ENCODE data around the gene BRCA1. TPM values are rescaled to one million over a fixed set of nuclear protein-coding genes. Genes with fewer than 3 reads are reported as not detected.

Gene BRCA1
- total and polyA plus RNA-seq, 4 experiments from 2014 or later, result 1.1 to 6.0 (median 3.0) TPM

DNA sequence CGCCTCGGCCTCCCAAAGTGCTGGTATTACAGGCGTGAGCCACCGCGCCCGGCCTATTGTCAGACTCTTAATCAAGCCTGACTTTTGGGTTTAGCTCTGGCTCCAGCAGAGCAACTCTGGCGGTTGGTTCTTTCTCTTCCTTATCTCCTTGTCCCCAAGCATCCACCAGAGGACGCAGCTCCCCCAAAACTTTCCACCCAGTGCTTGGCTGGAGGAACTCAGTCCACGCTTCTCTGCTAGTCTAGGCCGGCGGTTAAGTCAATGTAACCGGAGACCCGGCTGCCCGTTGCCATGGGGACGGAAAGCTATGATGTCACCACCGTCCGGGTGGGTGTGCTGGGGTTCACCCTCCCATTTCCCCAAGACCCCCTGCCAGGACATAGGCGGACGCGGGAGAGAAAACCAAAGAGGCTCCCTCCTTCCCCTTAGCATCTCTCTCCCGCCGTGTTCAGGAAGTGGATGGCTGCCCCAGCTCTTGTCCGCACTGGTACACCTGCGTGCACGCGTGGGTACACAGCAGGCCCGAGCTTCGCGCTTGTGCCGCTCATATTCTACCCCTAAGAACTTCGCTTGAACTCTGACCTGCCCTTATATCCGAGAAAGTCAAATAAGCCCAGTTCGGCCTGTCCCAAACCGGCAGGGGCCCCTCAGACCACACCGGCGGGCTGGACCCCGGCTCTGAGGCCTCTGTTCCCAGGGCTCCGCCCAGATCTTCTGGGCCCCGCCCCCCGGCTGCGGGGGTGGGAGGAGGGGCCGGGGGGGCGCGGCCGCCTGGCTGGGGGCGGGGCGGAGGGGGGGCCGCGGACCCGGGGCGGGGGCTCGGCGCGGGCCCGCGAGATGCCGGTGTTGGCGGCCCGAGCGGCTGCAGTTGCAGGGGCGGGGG lies 100.5 kb downstream of the BRCA1 start, which contains the start of gene RND2:
TSS of gene RND2 (plus strand) at position 825 of the 883 bp plus-strand sequence. CDS start 117 bp downstream, outside the sequence.
- intact Hi-C loops (cut with micrococcal nuclease), result loop anchor here (1.0 to 5.0 kb wide), 3 partner anchors 146 to 458 kb away; partner anchors contain the start of gene DHX8
- peak within 1 kb of the TSS; percentile 86 to 98 (median 96) for H3K27ac Mint-ChIP-seq
- peaks cover 9 to 35% (median 27%) of the 10 kb centered on the region in 4 donors for H3K4me1 Mint-ChIP-seq
- ChIA-PET CTCF (ENCODE audit: partially characterized antibody) (interaction anchor here (0.6 to 2.8 kb wide), 14 partner anchors 13 to 459 kb away, joined by 3 to 7 read pairs (median 3); partner anchors contain the start of genes DHX8, IFI35 and RPL27), POLR2A (ENCODE audit: partially characterized antibody) (interaction anchor here (1.1 to 2.5 kb wide), 12 partner anchors 12 to 364 kb away, joined by 3 to 33 read pairs (median 8); partner anchors contain the start of genes IFI35, NBR1, RPL27 and TMEM106A)
- no peaks in the 10 kb centered on the region for H3K36me3 ChIP-seq (ENCODE audit: insufficient read depth, low read length)
- H3K4me3 ChIP-seq (ENCODE audit: low read length in 2 of 2), result peak within 1 kb of the TSS; percentile 65 to 81
- peaks cover 0 to 2% of the 10 kb centered on the region in 2 donors for H3K36me3 Mint-ChIP-seq
- H3K9me3 Mint-ChIP-seq, result no peaks in the 10 kb centered on the region
- H3K27me3 ChIP-seq (ENCODE audit: insufficient read depth, low read length), result no peaks in the 10 kb centered on the region
- no peaks in the 10 kb centered on the region for H3K9me3 ChIP-seq (ENCODE audit: control insufficient read depth in 1 of 2, low read length in 2 of 2)
- DNase-seq, result peak; percentile 79 to 90 (median 81)
- H3K27ac ChIP-seq (ENCODE audit: low read depth, low read length), result peak within 1 kb of the TSS; percentile 69
- H3K4me3 Mint-ChIP-seq, result peak within 1 kb of the TSS; percentile 87 to 95 (median 91)
- H3K4me1 ChIP-seq (ENCODE audit: insufficient read depth, low read length), result peaks cover 32% of the 10 kb centered on the region
- H3K27me3 Mint-ChIP-seq, result no peaks in the 10 kb centered on the region

DNA sequence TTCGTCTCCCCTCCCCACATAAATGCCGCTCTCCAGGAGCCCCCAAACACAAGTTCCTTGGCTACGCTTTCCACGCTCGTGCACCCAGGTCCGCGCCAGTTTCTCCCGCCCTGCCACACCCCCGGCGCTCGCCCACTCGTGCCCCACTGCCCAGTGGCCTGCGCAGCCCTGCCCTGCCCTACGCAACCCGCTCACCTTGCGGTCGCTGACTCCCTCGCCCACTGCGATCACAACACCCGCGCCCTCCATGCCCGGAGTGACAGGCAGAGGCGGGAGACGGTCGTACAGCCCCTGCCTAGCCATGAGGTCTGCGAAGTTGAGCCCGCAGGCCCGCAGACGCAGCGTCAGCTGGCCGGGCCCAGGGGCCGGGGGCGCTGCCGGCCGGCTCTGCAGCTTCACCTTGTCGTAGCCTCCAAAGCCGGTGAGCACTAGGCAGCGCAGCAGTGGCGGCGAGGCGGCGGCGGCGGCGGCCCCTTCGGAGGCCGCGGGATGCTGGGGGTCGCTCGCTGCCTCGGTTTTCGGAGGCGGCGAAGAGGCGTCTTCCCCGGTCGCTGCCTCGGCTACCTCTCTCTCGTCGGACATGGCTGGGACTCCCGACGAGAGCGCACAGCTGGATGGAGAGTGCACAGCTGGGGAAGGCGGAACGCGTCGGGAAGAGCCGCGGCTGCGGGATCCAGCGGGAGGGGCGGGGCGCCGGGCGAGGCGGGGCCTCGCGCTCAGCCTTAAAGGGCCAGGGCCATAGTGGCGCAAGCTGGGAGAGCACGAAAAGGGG lies 103.2 kb downstream of the BRCA1 start, which contains the start of gene VAT1:
TSS of gene VAT1 (minus strand) at position 645 of the 772 bp plus-strand sequence. CDS start at position 582, 63 bp downstream.
- Mint-ChIP-seq H3K4me3 (peak within 1 kb of the TSS; percentile 90 to 94 (median 91)), H3K9me3 (no peaks in the 10 kb centered on the region), H3K27me3 (no peaks in the 10 kb centered on the region), H3K4me1 (peaks cover 23 to 54% (median 40%) of the 10 kb centered on the region in 4 donors), H3K36me3 (peaks cover 0 to 3% of the 10 kb centered on the region in 2 donors), H3K27ac (peak within 1 kb of the TSS; percentile 80 to 92 (median 86))
- ChIA-PET CTCF (ENCODE audit: partially characterized antibody) (interaction anchor here (1.1 kb wide), 2 partner anchors 15 to 312 kb away, joined by 3 read pairs; partner anchors contain the start of gene IFI35), POLR2A (ENCODE audit: partially characterized antibody) (interaction anchor here (0.7 to 5.2 kb wide), 13 partner anchors 9 to 367 kb away, joined by 3 to 26 read pairs (median 4); partner anchors contain the start of genes IFI35, NBR1, RPL27 and TMEM106A)
- Histone ChIP-seq H3K27me3 (ENCODE audit: insufficient read depth, low read length) (no peaks in the 10 kb centered on the region), H3K36me3 (ENCODE audit: insufficient read depth, low read length) (no peaks in the 10 kb centered on the region), H3K4me3 (ENCODE audit: low read length in 2 of 2) (peak within 1 kb of the TSS; percentile 47 to 73), H3K4me1 (ENCODE audit: insufficient read depth, low read length) (peaks cover 45% of the 10 kb centered on the region), H3K27ac (ENCODE audit: low read depth, low read length) (peak within 1 kb of the TSS; percentile 68), H3K9me3 (ENCODE audit: control insufficient read depth in 1 of 2, low read length in 2 of 2) (no peaks in the 10 kb centered on the region)
- intact Hi-C loops (cut with micrococcal nuclease), result loop anchor here (1.0 to 5.0 kb wide), 3 partner anchors 24 to 315 kb away; partner anchors contain the start of genes BRCA1 and RPL27
- peak; percentile 48 to 65 (median 56) for DNase-seq

DNA sequence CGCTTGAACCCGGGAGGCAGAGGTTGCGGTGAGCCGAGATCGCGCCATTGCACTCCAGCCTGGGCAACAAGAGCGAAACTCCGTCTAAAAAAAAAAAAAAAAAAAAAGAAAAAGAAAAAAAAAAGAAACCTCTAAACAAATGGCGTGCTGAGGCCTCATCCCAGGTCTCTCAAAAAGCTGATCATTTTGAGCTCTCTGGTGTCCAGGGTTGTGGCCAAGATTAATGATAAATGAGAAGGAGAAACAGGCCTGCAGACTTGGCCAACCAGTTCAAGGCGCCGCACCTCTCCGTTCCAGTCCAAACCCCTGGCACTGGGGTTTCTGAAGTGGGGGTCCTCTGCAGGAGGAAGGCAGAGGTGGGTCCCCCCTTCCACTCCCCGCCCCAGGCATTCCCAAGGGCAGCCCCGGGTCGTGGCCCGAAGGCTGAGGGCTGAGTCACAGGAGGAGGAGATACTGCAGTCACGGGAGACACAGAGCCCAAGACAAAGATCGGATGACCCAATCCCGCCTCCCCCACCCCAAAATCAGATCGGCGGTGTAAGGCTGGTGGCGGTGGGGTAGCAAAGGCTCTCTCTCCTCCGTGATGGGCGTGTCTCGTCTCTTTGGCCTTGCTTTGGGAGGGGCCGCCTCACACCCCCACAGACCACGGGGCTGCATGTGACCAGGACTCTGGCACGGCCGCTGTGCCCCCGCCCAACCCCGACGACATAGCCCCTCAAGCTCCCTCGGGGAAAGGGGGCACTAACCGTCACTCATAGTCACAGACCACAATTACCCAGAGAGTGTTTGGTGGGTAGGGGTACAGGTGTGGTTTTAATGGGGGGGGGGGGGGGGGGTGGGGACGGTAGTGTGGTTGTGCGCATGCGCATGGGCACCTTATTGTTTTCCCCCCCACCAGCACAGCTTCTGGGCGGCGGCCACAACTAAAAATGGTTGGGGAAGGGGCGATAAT lies 104.1 kb downstream of the BRCA1 start:
- peaks cover 23 to 54% (median 40%) of the 10 kb centered on the region in 4 donors for H3K4me1 Mint-ChIP-seq

DNA sequence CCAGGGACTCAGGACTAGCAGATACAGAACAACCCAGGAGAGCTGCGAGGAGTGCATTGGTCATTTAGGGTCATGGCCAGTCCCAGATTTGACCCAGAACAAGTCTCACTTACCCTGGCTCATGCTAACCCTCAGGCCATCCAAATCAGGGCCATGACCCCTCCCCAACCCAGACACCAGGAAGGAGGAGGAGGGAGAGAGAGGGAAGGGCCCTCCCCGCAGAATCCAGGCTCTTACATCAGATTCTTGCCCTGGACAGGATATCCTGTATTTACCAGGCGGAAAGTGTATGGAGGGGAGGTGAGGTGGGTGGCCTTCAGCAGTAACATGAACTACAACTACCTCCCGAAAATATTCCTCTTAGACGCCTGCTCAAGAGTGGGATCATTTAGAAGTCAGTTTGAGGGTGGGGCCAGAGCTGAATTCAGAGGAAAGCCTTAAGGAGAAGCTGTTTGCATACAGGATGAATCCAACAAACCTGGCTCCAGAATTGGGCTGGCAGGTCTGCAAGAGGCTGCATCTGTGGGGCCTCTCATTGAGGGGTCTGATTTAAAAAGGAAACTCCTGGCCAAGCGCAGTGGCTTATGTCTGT lies 105.0 kb downstream of the BRCA1 start:
- Mint-ChIP-seq H3K9me3 (no peaks in the 10 kb centered on the region), H3K4me3 (peak overlapping the region; percentile 23 to 91 (median 65)), H3K27me3 (no peaks in the 10 kb centered on the region), H3K27ac (peak overlapping the region; percentile 44 to 87 (median 79)), H3K36me3 (peaks cover 0 to 9% of the 10 kb centered on the region in 2 donors), H3K4me1 (peaks cover 23 to 55% (median 40%) of the 10 kb centered on the region in 4 donors)
- ChIA-PET POLR2A (ENCODE audit: partially characterized antibody) (interaction anchor here (5.2 kb wide), 1 partner anchor 21 kb away, joined by 26 read pairs; the partner anchor contains the start of gene RPL27), CTCF (ENCODE audit: partially characterized antibody) (interaction anchor here (0.6 to 1.6 kb wide), 2 partner anchors 22 to 40 kb away, joined by 3 to 6 read pairs; partner anchors contain the start of gene RPL27)
- Histone ChIP-seq H3K4me3 (ENCODE audit: low read length in 2 of 2) (no peak overlapping the region), H3K27me3 (ENCODE audit: insufficient read depth, low read length) (no peaks in the 10 kb centered on the region), H3K9me3 (ENCODE audit: control insufficient read depth in 1 of 2, low read length in 2 of 2) (no peaks in the 10 kb centered on the region), H3K4me1 (ENCODE audit: insufficient read depth, low read length) (peaks cover 45% of the 10 kb centered on the region), H3K36me3 (ENCODE audit: insufficient read depth, low read length) (no peaks in the 10 kb centered on the region), H3K27ac (ENCODE audit: low read depth, low read length) (no peak overlapping the region)
- intact Hi-C loops (cut with micrococcal nuclease), result loop anchor here (5.0 kb wide), 1 partner anchor 317 kb away; no protein-coding TSS in a partner anchor
- DNase-seq, result no peak

More for the DNA sequence above, 104.1 kb downstream of the BRCA1 start:
- intact Hi-C loops (cut with micrococcal nuclease), result loop anchor here (5.0 kb wide), 1 partner anchor 316 kb away; no protein-coding TSS in a partner anchor
- Mint-ChIP-seq H3K27ac (peak overlapping the region; percentile 80 to 92 (median 86)), H3K36me3 (peaks cover 0 to 4% of the 10 kb centered on the region in 2 donors), H3K4me3 (peak overlapping the region; percentile 90 to 94 (median 91)), H3K9me3 (no peaks in the 10 kb centered on the region), H3K27me3 (no peaks in the 10 kb centered on the region)
- H3K27me3 ChIP-seq (ENCODE audit: insufficient read depth, low read length), result no peaks in the 10 kb centered on the region
- peak; percentile 32 to 58 (median 38) for DNase-seq
- H3K4me3 ChIP-seq (ENCODE audit: low read length in 2 of 2), result peak overlapping the region in 1 of 2 donors; percentile 73
- peaks cover 45% of the 10 kb centered on the region for H3K4me1 ChIP-seq (ENCODE audit: insufficient read depth, low read length)
- CTCF ChIA-PET (ENCODE audit: partially characterized antibody), result interaction anchor here (0.6 to 1.6 kb wide), 3 partner anchors 23 to 313 kb away, joined by 3 to 6 read pairs (median 3); partner anchors contain the start of gene RPL27
- peak overlapping the region; percentile 68 for H3K27ac ChIP-seq (ENCODE audit: low read depth, low read length)
- H3K9me3 ChIP-seq (ENCODE audit: control insufficient read depth in 1 of 2, low read length in 2 of 2), result no peaks in the 10 kb centered on the region
- POLR2A ChIA-PET (ENCODE audit: partially characterized antibody), result interaction anchor here (0.8 to 5.2 kb wide), 11 partner anchors 8 to 368 kb away, joined by 3 to 26 read pairs (median 5); partner anchors contain the start of genes IFI35, NBR1, RPL27 and TMEM106A
- no peaks in the 10 kb centered on the region for H3K36me3 ChIP-seq (ENCODE audit: insufficient read depth, low read length)

DNA sequence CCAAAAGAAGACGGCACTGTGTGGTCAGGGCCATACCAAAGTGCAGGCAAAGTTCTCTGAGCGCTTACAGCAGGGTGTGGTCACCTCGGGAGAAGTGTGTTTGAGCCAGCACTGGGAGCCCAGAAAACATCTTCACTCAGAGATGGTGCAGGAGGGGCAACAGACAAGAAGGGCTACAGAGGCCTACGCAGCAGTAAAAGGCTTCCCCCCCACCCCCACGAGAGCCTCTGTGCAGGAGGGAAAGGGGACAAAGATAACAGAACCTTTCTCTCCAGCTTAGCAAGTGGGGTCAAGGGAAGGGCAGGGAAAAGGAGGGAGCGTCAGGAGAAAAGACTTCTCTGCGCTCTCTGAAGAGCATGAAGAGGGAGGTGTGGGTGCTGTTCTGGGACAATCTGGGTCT lies 105.7 kb downstream of the BRCA1 start:
- Mint-ChIP-seq H3K4me3 (peak overlapping the region in 7 of 8 donors; percentile 17 to 91 (median 55)), H3K27me3 (no peaks in the 10 kb centered on the region), H3K36me3 (peaks cover 0 to 12% of the 10 kb centered on the region in 2 donors), H3K9me3 (no peaks in the 10 kb centered on the region), H3K27ac (peak overlapping the region; percentile 27 to 89 (median 79)), H3K4me1 (peaks cover 21 to 53% (median 35%) of the 10 kb centered on the region in 4 donors)
- Histone ChIP-seq H3K4me1 (ENCODE audit: insufficient read depth, low read length) (peaks cover 40% of the 10 kb centered on the region), H3K9me3 (ENCODE audit: control insufficient read depth in 1 of 2, low read length in 2 of 2) (no peaks in the 10 kb centered on the region), H3K27ac (ENCODE audit: low read depth, low read length) (no peak overlapping the region), H3K27me3 (ENCODE audit: insufficient read depth, low read length) (no peaks in the 10 kb centered on the region), H3K36me3 (ENCODE audit: insufficient read depth, low read length) (peaks cover 5% of the 10 kb centered on the region), H3K4me3 (ENCODE audit: low read length in 2 of 2) (no peak overlapping the region)
- no peak for DNase-seq
- ChIA-PET CTCF (ENCODE audit: partially characterized antibody) (no interaction called here), POLR2A (ENCODE audit: partially characterized antibody) (interaction anchor here (0.7 to 5.2 kb wide), 2 partner anchors 13 to 21 kb away, joined by 3 to 26 read pairs; partner anchors contain the start of genes IFI35 and RPL27)
- intact Hi-C loops (cut with micrococcal nuclease), result no loop called here

Measured in CD4-positive, alpha-beta memory T cell (primary cell).